ENCODE measurements around the gene SERPIND1.

DNA sequence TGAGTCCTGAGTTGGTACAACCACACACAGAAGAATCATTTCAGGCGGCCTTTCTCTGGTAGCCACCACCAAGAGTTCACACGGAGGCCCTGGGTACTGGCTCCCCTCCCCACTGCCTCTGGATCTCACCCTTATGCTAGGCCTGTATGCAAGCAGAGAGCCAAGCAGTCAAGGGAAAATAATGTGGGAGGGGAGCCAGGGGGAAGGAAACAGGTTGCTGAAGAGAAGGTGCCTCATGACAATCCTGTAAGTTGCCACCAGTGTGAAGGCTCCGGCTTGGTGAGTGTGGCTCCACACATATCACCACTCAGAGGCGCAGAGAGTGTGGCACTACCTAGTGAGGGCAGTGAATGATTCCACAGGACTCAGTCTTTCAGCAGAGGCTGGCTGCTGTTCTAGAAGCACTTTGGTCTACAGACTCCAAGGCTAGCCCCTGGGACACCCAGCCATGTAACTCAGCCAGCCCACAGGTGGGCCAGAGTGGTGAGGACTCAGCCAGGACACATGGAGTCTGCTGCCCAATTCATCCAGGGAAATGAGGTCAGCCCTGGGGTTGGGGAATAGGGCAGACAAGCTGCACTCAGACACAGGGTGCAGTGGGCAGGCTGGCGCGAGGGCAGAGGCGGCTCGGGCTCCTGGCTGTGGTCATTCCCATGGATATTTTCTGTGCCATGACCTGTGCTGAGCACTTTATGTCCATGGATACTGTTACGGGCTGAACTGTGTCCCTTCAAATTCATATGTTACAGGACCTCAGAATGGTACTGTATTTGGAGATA is 49.0 kb upstream of the SERPIND1 start:
- TF ChIP-seq, protein P1, sequence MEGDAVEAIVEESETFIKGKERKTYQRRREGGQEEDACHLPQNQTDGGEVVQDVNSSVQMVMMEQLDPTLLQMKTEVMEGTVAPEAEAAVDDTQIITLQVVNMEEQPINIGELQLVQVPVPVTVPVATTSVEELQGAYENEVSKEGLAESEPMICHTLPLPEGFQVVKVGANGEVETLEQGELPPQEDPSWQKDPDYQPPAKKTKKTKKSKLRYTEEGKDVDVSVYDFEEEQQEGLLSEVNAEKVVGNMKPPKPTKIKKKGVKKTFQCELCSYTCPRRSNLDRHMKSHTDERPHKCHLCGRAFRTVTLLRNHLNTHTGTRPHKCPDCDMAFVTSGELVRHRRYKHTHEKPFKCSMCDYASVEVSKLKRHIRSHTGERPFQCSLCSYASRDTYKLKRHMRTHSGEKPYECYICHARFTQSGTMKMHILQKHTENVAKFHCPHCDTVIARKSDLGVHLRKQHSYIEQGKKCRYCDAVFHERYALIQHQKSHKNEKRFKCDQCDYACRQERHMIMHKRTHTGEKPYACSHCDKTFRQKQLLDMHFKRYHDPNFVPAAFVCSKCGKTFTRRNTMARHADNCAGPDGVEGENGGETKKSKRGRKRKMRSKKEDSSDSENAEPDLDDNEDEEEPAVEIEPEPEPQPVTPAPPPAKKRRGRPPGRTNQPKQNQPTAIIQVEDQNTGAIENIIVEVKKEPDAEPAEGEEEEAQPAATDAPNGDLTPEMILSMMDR (conservative IDR thresholded peaks at IDR 0.05; ENCODE audit: low read depth, low read length), result no peak
- no peak for TF ChIP-seq EZH2 (IDR thresholded peaks at IDR 0.05; ENCODE audit: borderline replicate concordance, low read depth, low read length, poor library complexity, severe bottlenecking)
